ENCODE data around the gene RETREG3.
"Not testable (repeated sequence)": the region's sequence is repeated elsewhere in the genome, so short reads cannot be mapped to it uniquely, and the experiment has no call there.

RETREG3 gene, protein sequence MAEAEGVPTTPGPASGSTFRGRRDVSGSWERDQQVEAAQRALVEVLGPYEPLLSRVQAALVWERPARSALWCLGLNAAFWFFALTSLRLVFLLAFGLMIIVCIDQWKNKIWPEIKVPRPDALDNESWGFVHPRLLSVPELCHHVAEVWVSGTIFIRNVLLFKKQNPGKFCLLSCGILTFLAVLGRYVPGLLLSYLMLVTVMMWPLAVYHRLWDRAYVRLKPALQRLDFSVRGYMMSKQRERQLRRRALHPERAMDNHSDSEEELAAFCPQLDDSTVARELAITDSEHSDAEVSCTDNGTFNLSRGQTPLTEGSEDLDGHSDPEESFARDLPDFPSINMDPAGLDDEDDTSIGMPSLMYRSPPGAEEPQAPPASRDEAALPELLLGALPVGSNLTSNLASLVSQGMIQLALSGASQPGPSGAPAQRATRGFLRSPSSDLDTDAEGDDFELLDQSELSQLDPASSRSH

GRCh38 chr17:42609182-42609813, at the start of gene RETREG3, which contains the start of gene TUBG1:
Gene RETREG3, minus strand, starts transcription at chr17:42609374. Its CDS starts 50 bp downstream, at chr17:42609324.
Gene TUBG1, plus strand, starts transcription at chr17:42609683. Its CDS starts 55 bp downstream, at chr17:42609738.
- DNase-seq = peak; percentile 99

DNA sequence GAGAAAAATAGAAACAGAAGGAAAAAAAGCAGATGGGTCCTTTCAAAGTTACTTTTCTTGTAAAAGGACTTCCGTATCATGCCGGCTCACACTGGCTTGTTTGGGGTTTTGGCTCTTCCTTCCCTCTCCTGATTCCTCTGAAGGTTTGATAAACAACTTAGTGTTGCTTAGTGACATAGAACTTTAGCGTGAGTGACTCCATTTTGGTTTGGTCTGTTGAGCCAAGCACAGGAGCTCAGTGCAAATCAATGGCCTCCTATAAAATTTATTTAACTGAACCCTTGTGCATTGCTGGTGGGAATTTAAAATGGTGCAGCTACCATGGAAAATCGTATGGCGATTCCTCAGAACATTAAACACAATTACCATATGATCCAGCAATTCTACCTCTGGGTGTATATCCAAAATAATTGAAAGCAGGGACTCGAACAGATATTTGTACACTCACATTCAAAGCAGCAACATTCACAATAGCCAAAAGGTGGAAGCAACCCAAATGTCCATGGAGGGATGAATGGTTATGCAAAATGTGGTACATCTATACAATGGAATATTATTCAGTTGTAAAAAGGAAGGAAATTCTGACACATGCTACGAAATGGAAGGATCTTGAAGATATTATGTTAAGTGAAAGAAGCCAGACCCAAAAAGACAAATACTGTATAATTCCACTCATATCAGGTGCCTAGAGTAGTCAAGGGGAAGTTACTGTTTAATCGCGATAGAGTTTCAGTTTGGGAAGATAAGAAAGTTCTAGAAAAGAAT, 48.8 kb upstream of the RETREG3 start:
- DNase-seq = no peak

DNA sequence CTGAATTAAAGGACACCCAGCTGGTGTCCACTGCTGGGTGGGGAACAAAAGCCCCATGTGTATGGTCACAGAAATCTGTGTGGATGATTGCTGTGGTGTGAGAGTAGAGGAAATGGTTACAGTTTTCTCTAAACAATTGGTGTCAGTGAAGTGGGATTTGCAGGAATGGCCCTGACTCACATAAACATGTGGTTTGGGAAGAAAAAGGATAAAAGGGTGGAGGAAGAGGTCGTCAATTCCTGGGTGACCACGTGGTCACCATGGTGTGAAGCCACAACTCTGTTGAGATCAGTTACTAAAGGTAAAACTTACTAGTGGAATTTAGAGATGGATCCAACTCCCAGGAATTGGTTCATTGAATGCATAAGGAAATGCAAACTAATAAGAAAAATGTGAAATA, 46.4 kb upstream of the RETREG3 start:
- DNase-seq = peak; percentile 83

DNA sequence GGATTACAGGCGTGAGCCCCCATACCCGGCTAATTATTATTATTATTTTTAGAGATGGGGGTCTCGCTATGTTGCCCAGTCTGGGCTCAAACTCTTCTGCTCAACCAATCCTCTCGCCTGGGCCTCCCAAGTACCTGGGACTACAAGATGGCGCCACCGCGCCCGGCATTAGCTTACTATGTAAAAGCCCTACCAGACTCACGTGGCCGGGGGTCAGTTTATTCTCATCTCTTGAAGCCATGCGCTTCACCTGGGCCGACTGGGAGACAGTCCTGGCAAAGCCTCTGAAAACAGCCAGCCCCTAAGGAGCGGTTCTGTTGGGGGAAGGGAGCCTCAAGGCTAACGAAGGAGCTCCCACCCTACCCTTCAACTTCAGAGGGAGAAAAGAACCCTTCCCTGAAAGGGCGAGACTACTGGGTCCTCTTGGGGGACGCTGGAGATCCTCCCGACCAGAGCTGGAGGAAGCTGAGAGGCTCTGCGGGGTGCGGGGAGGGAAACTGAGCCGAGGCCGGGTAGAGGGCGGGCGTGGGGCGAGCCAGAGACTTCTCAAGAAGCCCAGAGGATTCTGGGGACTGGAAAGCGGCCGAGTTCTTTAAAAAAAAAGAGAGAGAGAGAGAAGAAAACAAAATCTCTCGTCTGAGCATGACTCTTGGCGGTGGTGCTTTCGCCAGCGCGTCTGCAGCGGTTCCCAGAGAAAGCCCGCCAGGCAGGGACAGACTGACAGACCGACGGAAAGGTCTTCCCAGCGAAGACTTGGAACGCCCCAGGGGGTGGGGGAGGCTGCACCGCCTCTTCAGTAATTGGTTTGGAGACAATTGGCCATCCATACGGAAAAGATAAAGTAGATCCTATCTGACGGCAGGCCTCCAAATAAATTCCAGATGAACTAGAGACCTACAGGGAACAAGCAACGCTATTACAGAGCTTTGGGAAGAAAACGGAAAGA, 44.3 kb upstream of the RETREG3 start:
- peak; percentile 35 for DNase-seq

GRCh38 chr17:42651392-42651791, 42.2 kb upstream of the RETREG3 start:
- DNase-seq = no peak

- no peak for DNase-seq
Observed at GRCh38 chr17:42647778-42648177, 38.6 kb upstream of the RETREG3 start.

DNA sequence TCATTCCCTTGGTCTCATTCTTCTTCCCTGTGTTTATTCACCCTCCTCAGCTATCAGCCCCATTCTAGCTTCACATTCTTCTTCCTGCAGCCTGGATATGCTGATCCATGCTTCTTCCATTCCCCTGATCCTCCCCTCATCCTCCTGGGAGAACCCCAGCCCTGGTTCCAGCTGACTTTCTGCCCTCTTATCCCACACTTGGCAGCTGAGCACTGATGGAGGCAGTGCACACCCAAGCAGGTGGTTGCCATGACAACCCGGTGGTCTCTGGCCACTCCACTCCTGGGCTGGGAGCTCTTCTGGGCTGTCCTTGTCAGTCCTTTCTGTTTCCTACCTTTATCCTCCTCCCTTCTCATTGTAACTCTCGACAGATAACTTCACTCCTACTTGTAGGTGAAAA, 33.2 kb upstream of the RETREG3 start:
- DNase-seq = no peak

- no peak for DNase-seq
Observed at GRCh38 chr17:42640121-42640520, 30.9 kb upstream of the RETREG3 start.

- DNase-seq = no peak
Observed at GRCh38 chr17:42639525-42640113, 30.4 kb upstream of the RETREG3 start.

GRCh38 chr17:42632949-42633444, 23.8 kb upstream of the RETREG3 start:
- DNase-seq = no peak

GRCh38 chr17:42629411-42630009, 20.3 kb upstream of the RETREG3 start:
- DNase-seq = peak; percentile 7

DNA sequence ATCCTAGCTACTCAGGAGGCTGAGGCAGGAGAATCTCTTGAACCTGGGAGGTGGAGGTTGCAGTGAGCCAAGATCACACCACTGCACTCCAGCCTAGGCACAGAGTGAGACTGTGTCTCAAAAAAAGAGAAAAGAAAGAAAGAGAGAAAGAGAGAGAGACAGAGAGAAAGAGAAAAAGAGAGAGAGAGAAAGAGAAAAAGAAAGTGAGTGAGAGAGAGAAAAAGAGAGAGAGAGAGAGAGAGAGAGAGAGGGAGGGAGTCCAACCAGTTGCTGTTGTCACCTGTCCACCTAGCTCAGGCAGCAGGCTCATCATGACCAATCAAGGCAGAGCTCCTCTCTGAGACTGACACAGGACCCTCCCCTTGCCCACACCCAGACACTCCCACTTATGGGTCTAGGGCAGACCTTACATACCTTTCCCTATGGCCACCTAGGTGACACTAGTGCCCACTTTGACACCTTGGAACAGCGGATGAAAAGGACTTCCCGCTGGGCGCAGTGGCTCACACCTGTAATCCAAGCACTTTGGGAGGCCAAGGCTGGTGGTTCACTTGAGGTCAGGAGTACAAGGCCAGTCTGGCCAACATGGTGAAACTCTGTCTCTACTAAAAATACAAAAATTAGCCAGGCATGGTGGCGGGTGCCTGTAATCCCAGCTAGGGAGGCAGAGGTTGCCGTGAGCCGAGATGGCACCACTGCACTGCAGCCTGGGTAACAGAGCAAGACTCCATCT, 18.0 kb upstream of the RETREG3 start:
- not testable (repeated sequence) for DNase-seq

DNA sequence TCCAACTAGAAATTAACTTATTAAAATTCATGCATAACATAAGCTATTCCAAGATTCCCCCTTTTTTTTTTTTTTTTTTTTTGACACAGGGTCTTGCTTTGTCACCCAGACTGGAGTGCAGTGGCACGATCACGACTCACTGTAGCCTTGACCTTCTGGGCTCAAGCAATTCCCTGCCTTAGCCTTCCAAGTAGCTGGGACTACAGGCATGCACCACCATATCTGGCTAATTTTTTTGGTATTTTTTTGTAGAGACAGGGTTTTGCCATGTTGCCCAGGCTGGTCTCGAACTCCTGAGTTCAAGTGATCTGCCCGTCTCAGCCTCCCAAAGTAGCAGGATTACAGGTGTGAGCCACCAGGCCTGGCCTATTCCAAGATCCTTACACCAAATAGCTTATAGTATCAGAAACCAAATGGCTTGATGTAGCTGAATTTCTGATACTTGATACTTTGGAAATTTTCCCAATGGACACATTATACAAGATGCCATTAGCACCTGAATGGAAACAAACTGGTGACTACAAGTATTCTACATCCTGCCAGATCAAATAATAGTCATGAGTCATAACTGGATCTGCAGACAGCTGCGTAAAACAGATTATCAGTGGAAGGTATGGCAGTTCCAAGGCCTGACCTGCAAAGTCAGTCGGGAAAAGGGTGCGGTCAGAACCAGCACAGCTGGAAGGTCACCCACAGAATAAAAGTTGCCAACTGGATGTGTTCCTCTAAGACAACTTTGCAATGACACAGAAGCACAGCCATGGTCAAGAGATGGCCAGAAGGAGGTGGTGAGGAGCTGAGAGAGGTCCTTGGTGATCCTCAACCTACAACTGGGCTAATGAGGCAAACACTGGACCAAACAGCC, 14.8 kb upstream of the RETREG3 start:
- DNase-seq = peak; percentile 23

DNA sequence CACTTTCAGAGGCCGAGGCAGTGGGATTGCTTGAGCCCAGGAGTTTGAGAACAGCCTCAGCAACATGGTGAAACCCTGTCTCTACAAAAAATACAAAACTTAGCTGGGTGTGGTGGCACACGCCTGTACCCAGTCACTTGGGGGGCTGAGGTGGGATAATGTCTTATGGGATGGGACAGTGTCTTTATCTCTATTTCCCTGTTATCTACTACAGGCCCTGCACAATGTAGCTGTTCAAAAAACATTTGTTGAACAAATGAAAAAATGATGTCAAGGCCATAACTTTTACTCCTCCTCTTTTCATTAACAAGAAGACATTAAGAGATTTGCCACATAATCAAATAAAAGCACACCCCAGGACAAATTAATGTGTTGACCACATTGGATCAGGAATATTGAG, 14.1 kb upstream of the RETREG3 start:
- DNase-seq = no peak

DNA sequence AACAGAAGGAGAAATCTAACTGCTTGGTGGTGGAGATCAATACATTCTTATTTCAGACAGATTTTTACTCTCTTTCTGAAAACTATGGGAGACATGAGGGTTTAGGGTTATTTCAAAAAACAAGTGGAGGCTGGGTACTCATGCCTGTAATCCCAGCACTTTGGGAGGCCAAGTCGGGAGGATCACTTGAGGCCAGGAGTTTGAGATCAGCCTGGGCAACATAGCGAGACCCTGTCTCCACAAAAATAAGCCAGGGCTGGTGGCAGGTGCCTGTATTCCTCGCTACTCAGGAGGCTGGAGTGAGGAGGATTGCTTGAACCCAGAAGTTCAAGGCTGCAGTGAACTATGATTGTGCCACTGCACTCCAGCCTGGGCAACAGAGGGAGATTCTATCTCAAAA, 12.8 kb upstream of the RETREG3 start:
- DNase-seq = not testable (repeated sequence)

- peak; percentile 4 for DNase-seq
Observed at GRCh38 chr17:42618442-42619150, 9.4 kb upstream of the RETREG3 start.

GRCh38 chr17:42617956-42618431, 8.8 kb upstream of the RETREG3 start:
- DNase-seq = no peak

GRCh38 chr17:42613699-42614295, 4.6 kb upstream of the RETREG3 start:
- no peak for DNase-seq
